A172 (cell line): ENCODE measurements around the gene VAV2. TPM values are rescaled to one million over a fixed set of nuclear protein-coding genes. Genes with fewer than 3 reads are reported as not detected.

Experiments used
- DNase-seq: peaks from one replicate; pipeline ENCODE4 v3.0.0-alpha.2; 2015; ENCODE audit warnings: low spot score
- total RNA-seq: library from RNA; depleted of rRNA; stranded (reverse); fragments of >200 nt; shearing (Covaris generic); gene quantifications from 2 replicates; pipeline ENCODE4 v1.2.3, GENCODE V29; 2014

The VAV2 gene
- total RNA-seq, 1 experiment from 2014 or later = 14.4 TPM

DNA sequence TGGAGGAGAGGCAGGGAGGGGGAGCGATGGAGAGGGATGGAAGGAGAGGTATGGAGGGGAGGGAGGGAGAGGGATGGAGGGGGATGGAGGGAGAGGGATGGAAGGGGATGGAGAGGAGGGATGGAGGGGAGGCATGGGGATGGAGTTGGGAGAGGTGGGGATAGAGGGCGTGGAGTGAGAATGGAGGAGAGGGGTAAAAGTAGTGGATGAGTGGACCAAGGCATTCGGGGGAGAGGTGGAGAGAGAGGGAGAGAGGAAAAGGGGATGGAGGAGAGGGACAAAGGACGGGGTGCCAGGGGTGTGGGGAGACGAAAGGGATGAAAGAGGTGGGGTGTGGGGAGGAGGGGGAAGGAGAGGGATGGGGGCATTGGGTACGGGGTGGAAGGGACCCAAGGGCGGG is 100.4 kb downstream of the VAV2 start:
- no peak for DNase-seq

- DNase-seq = no peak
Observed at GRCh38 chr9:133890583-133890982, 101.5 kb downstream of the VAV2 start.

GRCh38 chr9:133889584-133890301 is 102.4 kb downstream of the VAV2 start:
- peak; percentile 66 for DNase-seq

DNA sequence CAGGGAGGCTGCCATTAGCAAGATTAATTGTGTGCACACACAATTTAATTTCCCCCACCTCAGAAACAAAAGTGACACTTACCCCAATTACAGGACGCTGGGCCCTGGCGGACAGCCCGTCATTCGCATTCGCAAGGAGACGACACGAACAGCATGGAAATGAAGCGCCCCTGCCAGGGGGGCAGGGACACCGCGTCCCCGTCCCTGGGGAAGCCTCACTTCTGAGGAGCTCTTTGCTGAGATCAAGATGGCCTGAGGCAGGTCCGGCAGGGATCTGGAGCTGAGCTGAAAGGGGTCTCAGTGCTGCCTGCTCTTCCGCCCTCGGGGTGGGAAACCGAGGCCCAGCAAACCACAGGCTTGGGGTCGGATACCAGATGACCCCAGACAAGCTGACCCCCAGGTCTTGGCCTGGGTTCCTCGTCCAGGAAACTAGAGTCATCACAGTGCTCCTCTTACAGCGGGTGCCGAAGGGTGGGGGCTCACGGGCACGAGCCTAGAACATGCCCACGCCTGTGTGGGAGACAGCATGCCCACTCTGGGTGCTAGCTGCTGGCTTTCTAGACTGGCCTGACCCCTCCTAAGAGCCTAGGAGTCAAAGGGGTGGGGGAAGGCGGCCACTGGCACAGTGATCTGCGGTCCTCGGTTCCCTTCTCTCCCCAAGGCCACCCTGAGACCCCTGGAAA is 103.2 kb downstream of the VAV2 start:
- DNase-seq = no peak

GRCh38 chr9:133888048-133888808 is 103.9 kb downstream of the VAV2 start:
- no peak for DNase-seq

- DNase-seq = no peak
Observed at GRCh38 chr9:133887540-133888047, 104.5 kb downstream of the VAV2 start.

DNA sequence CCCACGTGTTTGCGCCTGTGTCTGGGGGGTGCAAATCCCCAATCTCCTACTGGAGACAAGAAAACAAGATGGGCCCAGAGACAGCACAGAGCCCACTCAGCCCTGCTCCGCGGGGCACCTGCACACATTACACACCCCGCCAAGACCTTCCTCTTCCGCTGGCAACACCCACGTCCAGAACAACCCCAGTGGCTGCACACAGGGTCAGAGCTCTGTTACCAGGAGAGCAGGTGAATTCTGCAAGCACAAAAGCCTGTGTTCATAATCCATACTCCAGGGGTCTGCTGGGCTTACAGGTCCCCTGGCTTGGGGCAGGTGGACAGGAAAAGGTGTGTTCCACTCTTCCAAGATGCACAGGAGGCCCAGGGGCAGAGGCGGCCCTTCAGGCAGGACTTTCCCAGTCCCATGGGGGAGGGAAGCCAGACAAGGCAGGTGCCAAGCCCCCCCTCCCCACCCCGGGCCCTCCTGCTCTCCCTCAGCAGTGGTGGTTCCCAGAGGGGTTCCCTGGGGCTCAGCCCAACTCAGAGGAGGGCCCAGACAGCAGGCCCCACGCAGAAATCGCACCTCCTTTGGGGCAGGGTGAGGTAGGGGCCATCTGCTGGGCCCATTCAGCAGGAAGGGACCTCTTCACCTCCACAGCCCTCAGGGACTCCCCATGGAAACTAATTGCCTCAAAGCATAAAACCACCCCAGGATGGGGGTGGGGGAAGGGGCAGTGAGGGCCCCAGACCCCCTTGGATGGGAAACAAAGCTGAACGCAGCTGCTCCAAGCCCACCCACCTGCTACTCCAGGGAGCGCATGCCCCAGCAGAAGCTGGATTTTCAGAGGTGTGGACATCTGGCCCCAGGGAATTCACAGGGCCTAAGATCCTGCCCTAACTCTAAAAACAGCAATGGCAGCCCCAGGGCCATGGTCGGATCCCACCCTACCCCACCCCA is 105.3 kb downstream of the VAV2 start:
- DNase-seq = no peak

GRCh38 chr9:133884907-133885744 is 107.0 kb downstream of the VAV2 start:
- DNase-seq = no peak

- DNase-seq = no peak
Observed at GRCh38 chr9:133882849-133883755, 109.0 kb downstream of the VAV2 start.

GRCh38 chr9:133881671-133882381 is 110.3 kb downstream of the VAV2 start:
- no peak for DNase-seq

- no peak for DNase-seq
Observed at GRCh38 chr9:133880851-133881661, 111.1 kb downstream of the VAV2 start.

- DNase-seq = no peak
Observed at GRCh38 chr9:133880136-133880535, 112.0 kb downstream of the VAV2 start.

DNA sequence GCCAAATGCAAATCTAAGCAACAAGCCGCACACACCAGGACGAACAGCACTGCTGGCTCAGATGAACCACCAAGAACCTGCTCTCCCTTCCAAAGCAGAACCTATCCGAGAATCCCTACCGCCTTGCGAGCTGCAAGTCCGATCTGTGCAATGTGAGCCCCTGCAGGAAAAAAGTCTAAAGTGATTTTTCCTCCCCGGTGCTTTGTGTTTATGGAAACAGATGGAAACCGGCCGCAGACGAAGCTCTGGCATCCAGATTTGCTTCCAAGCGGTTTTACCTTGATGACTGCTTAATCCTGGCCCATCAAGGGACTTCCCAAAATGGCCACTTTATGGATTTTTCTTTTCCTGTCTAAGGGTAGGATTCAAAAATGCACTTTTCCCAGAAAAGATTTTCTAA is 112.5 kb downstream of the VAV2 start:
- DNase-seq = no peak

DNA sequence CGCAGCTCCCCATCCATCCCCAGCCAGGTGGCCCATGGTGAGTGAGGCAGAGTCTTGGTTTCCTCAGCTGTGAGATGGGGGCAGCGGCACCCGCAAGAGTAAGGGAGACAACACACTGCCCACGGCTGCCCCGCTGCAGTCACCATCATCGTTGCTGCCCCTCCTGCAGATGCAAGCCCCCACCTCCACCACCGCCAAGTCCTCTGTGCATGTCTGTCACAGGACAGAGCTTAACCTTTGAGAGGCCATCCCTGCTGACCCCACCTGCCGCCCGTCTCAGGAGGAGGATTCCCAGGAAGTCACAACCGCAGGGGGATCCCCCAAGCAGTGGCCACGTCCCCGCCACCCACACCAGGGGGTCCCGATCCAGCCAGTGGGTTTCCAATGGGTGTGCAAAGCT is 113.7 kb downstream of the VAV2 start:
- DNase-seq = no peak

GRCh38 chr9:133877967-133878366 is 114.2 kb downstream of the VAV2 start:
- DNase-seq = no peak

GRCh38 chr9:133877327-133877726 is 114.8 kb downstream of the VAV2 start:
- no peak for DNase-seq

- DNase-seq = no peak
Observed at GRCh38 chr9:133876836-133877235, 115.3 kb downstream of the VAV2 start.

- DNase-seq = peak; percentile 22
Observed at GRCh38 chr9:133876144-133876543, 116.0 kb downstream of the VAV2 start.
